KOPT-K1 (cell line): ENCODE data around the gene PNPLA6.

Source experiments
- H3K27ac ChIP-seq: fragments of 200-600 bp; sonication (generic); 2 replicates; pipeline ENCODE4 v1.5.1; 2016; ENCODE audit warnings: antibody characterized with exemption, mild to moderate bottlenecking, low read depth, low read length; ENCODE audit not compliant: poor library complexity, severe bottlenecking
- H3K36me3 ChIP-seq: fragments of 200-600 bp; sonication (generic); 2 replicates; pipeline ENCODE4 v1.5.1; 2017; ENCODE audit warnings: antibody characterized with exemption, mild to moderate bottlenecking, low read length, moderate library complexity; ENCODE audit not compliant: insufficient read depth
- H3K9me3 ChIP-seq: fragments of 200-600 bp; sonication (generic); 2 replicates; pipeline ENCODE4 v1.5.1; 2017; ENCODE audit warnings: antibody characterized with exemption, low read length, mild to moderate bottlenecking; ENCODE audit not compliant: insufficient read depth, poor library complexity, severe bottlenecking

Gene PNPLA6

DNA sequence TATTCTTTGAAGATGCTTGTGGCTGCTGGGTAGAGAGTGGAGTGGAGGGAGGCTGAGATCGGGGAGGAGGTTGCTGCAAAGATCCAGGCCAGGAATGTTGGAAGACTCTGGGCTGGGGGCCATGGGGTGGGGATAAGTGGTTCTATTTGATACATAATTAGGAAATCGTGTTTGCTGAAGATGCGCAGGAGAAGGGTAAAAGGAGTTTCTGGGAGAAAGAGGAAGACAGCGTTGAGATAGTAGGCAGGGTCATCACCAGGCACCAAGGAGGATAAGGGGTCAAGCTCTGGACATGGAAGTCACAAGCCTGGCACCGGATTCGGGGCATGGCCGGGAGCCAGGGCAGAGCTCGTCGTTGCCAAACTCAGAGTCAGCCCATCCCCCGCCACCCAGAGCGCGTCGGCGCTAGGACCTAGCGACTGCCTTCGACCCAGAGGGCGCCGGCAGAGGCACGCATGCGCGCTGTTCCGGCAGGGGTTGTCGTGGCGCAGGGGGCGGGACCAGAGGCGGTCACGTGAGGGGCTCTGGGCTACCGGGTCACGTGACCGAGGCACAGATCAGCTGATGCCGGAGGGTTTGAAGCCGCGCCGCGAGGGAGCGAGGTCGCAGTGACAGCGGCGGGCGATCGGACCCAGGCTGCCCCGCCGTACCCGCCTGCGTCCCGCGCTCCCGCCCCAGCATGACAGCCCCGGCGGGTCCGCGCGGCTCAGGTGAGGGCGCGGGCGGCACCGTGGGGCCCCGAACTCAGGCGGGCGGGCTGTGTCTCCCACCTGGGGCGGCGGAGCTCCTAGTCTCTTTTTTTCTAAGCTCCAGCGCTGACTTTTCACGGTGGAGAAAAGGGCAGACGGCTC, 13.2 kb upstream of the PNPLA6 start, which contains the start of gene MCOLN1:
Gene MCOLN1 (plus strand): TSS at position 553 of the 851 bp plus-strand sequence. CDS start 127 bp downstream, at position 680.
- Histone ChIP-seq H3K9me3 (no peaks in the 10 kb centered on the region), H3K27ac (peak within 1 kb of the TSS; percentile 39)

DNA sequence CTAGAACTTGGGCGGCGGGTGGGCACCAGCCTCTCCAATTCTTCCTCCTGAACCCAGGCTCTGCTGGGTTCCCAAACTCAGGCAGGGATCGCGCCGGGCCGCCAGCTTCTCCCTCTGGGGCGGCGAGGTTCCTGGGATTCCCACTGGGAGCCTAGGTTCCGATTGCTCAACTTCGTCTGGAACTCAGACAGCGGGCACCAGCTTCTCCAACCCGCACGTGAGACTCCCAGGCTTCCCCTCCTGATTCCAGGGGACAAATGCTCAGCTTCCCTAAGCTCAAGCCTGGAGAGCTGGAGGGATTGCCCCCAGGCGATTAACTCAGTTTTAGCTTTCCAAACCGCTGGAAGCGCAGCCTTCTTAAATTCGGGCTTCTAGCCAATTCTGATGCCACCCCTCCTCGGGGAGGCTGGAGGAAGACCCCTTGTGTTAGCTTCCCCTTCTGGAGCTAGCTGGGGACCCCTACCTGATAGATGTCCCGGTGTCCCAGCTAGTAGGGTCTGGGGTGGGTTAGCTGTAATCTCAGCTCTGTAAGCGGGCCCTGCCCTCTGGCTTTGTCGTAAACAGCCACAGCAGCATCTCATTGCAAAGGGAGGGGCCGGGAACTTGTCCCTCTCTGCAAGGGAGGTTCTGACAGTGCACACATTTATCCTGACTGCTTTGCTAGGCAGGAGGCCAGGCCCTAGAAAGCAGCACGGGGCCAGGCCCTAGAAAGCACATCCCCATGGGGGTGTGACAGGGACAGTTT, 12.4 kb upstream of the PNPLA6 start:
- Histone ChIP-seq H3K9me3 (no peaks in the 10 kb centered on the region), H3K36me3 (peaks cover 5% of the 10 kb centered on the region; the same call in 1 of the 2 replicates), H3K27ac (peak overlapping the region; percentile 39)

More for the DNA sequence above, 13.2 kb upstream of the PNPLA6 start, which contains the start of gene MCOLN1:
- peaks cover 5% of the 10 kb centered on the region; the same call in 1 of the 2 replicates for H3K36me3 ChIP-seq

DNA sequence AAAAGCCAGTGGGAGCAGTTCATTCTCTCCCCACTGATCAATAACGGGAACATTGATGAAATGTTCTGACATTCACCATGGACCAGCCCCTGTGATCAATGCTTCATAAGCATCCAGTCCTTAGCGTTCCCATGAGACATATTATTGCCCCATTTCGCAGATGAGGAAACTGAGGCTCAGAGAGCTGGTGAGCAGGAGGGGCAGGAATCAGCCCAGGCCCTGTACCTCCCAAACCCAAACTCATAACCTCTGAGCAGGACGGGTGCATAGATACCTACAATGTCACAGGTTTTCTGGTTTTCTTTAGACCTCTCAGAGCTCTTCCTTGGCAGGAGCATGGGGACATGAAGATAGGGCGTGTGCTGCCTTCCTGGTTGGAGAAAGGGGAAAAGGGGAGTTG, 11.0 kb upstream of the PNPLA6 start:
- H3K27ac ChIP-seq: no peak overlapping the region
- H3K36me3 ChIP-seq: peaks cover 15% of the 10 kb centered on the region; the same call in 1 of the 2 replicates
- H3K9me3 ChIP-seq: no peaks in the 10 kb centered on the region

DNA sequence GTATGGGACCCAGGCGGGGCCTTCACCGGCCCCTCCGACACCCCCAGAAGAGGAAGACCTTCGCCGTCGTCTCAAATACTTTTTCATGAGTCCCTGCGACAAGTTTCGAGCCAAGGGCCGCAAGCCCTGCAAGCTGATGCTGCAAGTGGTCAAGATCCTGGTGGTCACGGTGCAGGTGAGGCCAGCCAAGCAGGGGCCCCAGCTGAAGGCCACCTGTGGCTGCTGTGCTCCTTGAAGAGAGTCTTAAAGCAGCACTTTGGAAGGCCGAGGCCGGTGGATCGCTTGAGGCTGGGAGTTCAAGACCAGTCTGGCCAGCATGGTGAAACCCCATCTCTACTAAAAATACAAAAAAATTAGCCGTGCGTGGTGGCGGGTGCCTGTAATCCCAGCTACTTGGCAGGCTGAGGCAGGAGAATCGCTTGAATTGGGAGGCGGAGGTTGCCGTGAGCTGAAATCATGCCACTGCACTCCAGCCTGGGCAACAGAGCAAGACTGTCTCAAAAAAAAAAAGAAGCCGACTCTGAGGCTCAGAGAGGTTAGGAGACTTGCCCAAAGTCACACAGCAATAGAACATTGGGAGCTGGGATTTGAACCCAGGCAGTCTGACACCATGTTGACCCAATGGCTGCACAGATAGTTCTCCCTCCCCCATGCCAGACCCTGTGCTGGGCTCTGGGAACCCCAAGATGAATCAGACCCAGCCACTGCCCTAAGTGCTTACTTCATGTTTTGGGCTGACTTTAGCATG, 10.4 kb upstream of the PNPLA6 start:
- Histone ChIP-seq H3K9me3 (no peaks in the 10 kb centered on the region), H3K27ac (no peak overlapping the region), H3K36me3 (peaks cover 21% of the 10 kb centered on the region; the same call in 1 of the 2 replicates)

DNA sequence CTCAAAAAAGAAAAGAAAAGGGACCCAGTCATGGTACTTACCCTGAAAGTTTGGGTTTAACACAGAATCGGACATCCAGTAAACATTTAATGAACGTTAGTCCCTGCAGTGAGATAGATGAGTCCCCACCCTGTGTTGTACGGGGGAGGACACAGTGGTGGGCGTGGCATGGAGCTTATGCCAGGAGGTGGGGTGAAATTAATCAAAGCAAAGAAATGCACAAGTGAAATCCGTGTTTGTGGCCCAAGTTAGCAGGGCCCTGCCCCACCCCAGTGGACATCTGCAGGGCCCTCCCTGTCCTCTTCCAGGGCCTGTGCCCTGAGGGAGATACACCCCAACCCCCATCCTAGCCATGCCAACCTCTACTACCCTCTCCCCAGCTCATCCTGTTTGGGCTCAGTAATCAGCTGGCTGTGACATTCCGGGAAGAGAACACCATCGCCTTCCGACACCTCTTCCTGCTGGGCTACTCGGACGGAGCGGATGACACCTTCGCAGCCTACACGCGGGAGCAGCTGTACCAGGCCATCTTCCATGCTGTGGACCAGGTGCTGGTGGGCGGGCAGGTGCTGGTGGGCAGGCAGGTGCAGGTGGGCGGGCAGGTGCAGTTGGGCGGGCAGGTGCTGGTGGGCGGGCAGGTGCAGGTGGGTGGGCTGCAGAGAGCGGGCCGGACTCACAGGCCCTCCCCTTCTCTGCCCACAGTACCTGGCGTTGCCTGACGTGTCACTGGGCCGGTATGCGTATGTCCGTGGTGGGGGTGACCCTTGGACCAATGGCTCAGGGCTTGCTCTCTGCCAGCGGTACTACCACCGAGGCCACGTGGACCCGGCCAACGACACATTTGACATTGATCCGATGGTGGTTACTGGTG, 9.2 kb upstream of the PNPLA6 start:
- Histone ChIP-seq H3K27ac (no peak overlapping the region), H3K36me3 (peaks cover 24% of the 10 kb centered on the region; the same call in 1 of the 2 replicates), H3K9me3 (no peaks in the 10 kb centered on the region)

DNA sequence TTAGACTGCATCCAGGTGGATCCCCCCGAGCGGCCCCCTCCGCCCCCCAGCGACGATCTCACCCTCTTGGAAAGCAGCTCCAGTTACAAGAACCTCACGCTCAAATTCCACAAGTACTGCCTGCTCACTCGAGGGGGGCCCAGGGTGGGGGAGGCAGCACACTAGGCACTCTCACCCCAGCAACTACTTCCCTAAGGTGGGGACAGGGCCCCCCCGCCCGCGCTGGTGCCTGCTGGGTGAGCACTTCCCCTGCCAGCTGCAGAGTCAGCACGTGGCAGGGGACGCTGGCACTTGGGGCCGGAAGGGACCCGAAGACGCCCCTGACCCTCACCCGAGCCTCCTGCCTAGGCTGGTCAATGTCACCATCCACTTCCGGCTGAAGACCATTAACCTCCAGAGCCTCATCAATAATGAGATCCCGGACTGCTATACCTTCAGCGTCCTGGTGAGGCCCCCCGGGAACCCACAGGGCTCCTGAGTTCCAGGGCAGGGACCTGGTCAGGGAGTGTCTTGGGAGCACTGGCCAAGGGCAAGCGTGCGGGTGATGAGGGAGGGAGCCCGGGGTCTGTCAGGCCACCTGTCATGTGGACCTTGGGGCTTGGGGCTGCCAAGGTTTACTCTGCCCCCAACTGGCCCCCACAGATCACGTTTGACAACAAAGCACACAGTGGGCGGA, 7.9 kb upstream of the PNPLA6 start:
- peaks cover 24% of the 10 kb centered on the region; the same call in 1 of the 2 replicates for H3K36me3 ChIP-seq
- H3K9me3 ChIP-seq: no peaks in the 10 kb centered on the region
- H3K27ac ChIP-seq: no peak overlapping the region

DNA sequence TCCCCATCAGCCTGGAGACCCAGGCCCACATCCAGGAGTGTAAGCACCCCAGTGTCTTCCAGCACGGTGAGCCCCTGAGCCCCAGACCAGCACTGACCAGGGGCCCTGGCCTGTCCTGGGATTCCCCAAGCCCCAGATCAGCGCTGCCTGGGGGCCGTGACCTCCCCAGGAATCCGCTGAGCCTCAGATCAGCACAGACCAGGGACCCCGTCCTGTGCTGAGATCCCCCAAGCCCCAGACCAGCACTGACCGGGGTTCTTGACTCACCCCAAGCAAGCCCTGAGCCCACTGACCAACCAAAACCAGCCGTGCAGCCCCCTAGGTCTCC, 7.4 kb upstream of the PNPLA6 start:
- H3K27ac ChIP-seq: no peak overlapping the region
- H3K36me3 ChIP-seq: peaks cover 24% of the 10 kb centered on the region; the same call in 1 of the 2 replicates
- no peaks in the 10 kb centered on the region for H3K9me3 ChIP-seq

DNA sequence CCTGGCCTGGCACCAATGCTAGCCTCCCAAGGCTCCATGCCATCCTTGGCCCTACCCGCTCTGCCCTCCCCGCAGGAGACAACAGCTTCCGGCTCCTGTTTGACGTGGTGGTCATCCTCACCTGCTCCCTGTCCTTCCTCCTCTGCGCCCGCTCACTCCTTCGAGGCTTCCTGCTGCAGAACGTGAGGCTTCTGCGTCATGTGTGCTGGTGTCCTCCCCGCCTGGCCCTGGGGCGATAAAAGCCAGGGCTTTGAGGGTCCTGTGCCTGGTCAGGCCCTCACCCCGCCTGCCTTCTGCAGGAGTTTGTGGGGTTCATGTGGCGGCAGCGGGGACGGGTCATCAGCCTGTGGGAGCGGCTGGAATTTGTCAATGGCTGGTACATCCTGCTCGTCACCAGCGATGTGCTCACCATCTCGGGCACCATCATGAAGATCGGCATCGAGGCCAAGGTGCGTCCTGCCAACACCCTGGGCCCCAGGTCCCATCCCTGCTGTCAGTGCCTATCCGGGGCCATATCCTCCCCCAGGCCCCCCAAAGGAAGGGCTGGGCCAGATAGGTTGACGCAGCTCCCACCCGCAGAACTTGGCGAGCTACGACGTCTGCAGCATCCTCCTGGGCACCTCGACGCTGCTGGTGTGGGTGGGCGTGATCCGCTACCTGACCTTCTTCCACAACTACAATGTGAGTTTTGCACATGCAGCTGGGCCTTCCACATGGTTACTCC, 6.8 kb upstream of the PNPLA6 start:
- H3K27ac ChIP-seq: no peak overlapping the region
- H3K36me3 ChIP-seq: peaks cover 24% of the 10 kb centered on the region; the same call in 1 of the 2 replicates
- H3K9me3 ChIP-seq: no peaks in the 10 kb centered on the region

DNA sequence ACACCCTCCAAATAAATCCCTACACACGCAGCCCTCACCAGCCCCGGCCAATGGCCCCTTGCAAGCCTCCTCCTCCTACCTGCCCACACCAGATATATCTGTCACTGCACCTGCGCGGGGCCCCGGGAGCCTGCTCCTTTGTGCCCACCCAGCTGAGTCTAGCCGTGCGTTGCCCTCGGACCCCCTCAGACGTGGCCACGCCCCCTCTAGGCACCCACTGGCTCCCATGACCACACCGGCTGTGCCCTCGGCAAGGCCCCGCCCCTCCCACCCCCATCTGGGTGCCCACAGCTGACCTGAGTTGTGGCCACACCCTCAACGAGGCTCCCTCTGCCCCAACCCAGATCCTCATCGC, 6.3 kb upstream of the PNPLA6 start:
- H3K27ac ChIP-seq: no peak overlapping the region
- no peaks in the 10 kb centered on the region for H3K9me3 ChIP-seq
- peaks cover 24% of the 10 kb centered on the region; the same call in 1 of the 2 replicates for H3K36me3 ChIP-seq

DNA sequence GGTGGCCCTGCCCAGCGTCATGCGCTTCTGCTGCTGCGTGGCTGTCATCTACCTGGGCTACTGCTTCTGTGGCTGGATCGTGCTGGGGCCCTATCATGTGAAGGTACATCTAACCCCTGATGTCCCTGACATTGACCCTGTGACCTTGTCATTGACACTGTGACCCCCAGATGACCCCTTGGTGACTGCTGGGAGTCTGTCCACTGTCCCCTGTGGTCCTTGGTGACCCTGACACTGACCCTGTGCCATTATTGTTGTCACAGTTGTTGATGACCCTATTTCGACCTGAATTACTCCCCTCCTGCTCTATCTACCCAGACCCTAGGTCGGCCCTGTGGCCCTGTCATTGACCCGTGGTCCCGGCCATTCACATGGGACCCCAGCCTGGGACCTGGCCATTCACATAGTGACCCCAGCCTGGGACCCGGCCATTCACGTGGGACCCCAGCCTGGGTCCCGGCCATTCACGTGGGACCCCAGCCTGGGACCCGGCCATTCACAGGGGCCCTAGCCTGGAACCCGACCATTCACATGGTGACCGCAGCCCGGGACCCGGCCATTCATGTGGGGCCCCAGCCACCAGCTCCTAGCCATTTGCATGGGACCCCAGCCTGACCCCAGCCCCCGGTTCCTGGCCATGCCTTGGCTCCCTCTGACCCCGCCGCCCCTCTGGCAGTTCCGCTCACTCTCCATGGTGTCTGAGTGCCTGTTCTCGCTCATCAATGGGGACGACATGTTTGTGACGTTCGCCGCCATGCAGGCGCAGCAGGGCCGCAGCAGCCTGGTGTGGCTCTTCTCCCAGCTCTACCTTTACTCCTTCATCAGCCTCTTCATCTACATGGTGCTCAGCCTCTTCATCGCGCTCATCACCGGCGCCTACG, 5.7 kb upstream of the PNPLA6 start:
- Histone ChIP-seq H3K36me3 (peaks cover 24% of the 10 kb centered on the region; the same call in 1 of the 2 replicates), H3K27ac (no peak overlapping the region), H3K9me3 (no peaks in the 10 kb centered on the region)

DNA sequence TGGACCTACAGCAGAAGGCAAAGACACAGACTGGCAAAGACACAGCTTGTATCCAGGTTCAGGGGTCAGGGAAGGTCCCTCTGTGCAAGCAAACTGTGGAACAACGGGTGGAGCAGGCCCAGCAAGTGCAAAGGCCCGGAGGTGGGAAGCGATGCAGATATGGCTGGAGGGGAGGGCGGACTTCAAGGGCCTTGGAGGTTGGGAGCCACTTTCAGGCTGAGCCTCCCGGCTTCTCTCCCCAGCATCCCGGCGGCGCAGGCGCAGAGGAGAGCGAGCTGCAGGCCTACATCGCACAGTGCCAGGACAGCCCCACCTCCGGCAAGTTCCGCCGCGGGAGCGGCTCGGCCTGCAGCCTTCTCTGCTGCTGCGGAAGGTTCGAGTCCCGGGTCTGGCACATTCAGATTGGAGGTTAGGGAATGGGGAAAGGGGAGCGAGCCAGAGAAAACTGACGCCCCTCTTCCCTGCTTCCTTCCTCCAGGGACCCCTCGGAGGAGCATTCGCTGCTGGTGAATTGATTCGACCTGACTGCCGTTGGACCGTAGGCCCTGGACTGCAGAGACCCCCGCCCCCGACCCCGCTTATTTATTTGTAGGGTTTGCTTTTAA, 2.1 kb upstream of the PNPLA6 start:
- Histone ChIP-seq H3K36me3 (peaks cover 19% of the 10 kb centered on the region; the same call in 1 of the 2 replicates), H3K27ac (peak overlapping the region; percentile 4), H3K9me3 (no peaks in the 10 kb centered on the region)

DNA sequence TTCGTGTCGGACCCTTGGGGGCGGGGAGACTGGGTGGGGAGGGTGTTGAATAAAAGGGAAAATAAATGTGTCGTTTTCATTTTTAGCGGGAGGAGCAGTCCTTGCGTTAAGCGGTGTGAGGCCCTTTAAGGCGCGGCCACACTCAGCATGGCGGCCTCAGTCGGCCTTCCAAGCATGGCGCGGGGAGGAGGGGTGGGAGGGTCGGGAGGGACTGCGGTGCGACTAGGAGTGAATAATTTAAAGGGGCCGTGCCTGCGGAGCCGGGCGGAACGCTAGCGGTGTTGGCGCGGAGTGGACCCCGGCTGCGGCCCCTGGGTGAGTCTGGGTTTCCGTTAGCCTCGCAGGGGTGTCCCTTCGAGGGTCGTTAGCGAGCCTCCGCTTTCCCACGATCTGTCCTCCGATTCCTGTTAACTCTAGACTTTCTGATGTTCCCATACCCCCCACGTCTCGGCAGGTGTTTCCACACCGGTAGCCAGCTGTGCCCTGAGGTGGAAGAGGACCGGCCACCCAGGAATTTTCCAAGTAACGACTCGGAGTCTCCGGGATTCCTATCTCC, 1.5 kb upstream of the PNPLA6 start:
- peak overlapping the region; percentile 60 for H3K27ac ChIP-seq
- no peaks in the 10 kb centered on the region for H3K9me3 ChIP-seq
- H3K36me3 ChIP-seq: peaks cover 15% of the 10 kb centered on the region; the same call in 1 of the 2 replicates
